Osteoblast (primary cell): ENCODE data around the gene COLEC12. TPM values are rescaled to one million over a fixed set of nuclear protein-coding genes. Genes with fewer than 3 reads are reported as not detected.

Experiments
- DNase-seq: peaks from one replicate; pipeline ENCODE4 v3.0.0; 2011; ENCODE audit warnings: low spot score, mixed read lengths; ENCODE audit not compliant: insufficient read length; ENCODE audit errors: missing footprints
- H2AFZ ChIP-seq: 2 replicates; pipeline ENCODE4 v1.6.0; 2011; ENCODE audit warnings: mild to moderate bottlenecking, low read length
- H3K27ac ChIP-seq: 2 replicates; pipeline ENCODE4 v1.5.1; 2011; ENCODE audit warnings: mild to moderate bottlenecking, low read depth, low read length, moderate library complexity
- H3K27me3 ChIP-seq: 2 replicates; pipeline ENCODE4 v1.6.0; 2012; ENCODE audit warnings: mild to moderate bottlenecking, control low read depth, inconsistent platforms, low read length, moderate library complexity; ENCODE audit not compliant: insufficient read depth
- H3K36me3 ChIP-seq: 2 replicates; pipeline ENCODE4 v1.5.1; 2011; ENCODE audit warnings: mild to moderate bottlenecking, low read length, control low read depth, moderate library complexity; ENCODE audit not compliant: insufficient read depth
- H3K4me1 ChIP-seq: 2 replicates; pipeline ENCODE4 v1.5.1; 2011; ENCODE audit warnings: mild to moderate bottlenecking, low read length, control low read depth, moderate library complexity; ENCODE audit not compliant: insufficient read depth
- H3K4me2 ChIP-seq: 2 replicates; pipeline ENCODE4 v1.6.0; 2011; ENCODE audit warnings: mild to moderate bottlenecking, low read length; ENCODE audit not compliant: insufficient read depth
- H3K4me3 ChIP-seq: fragments of 200-600 bp; sonication (generic); 3 replicates; pipeline ENCODE4 v1.5.1; 2012; ENCODE audit warnings: mild to moderate bottlenecking, low read length, inconsistent platforms; ENCODE audit not compliant: insufficient read depth
- H3K79me2 ChIP-seq: 2 replicates; pipeline ENCODE4 v1.6.0; 2012; ENCODE audit warnings: mild to moderate bottlenecking, low read length, control low read depth, inconsistent platforms; ENCODE audit not compliant: insufficient read depth
- H3K9me3 ChIP-seq: 2 replicates; pipeline ENCODE4 v1.5.1; 2011; ENCODE audit warnings: low read depth, low read length, control low read depth
- H4K20me1 ChIP-seq: 2 replicates; pipeline ENCODE4 v1.6.0; 2012; ENCODE audit warnings: mild to moderate bottlenecking, low read length, control low read depth; ENCODE audit not compliant: insufficient read depth
- CTCF ChIP-seq: IDR thresholded peaks from 2 replicates; pipeline ENCODE4 v1.5.1; 2011; ENCODE audit warnings: mild to moderate bottlenecking, low read depth, low read length, moderate library complexity; ENCODE audit errors: extremely low read depth
- total RNA-seq: library from RNA; depleted of rRNA; stranded (reverse); fragments of >200 nt; gene quantifications from 2 replicates; pipeline ENCODE4 v1.2.3, GENCODE V29; 2012

COLEC12 gene
- total RNA-seq, 1 donor = 38.0 TPM

- DNase-seq = no peak
- H3K27me3 ChIP-seq = no peaks in the 10 kb centered on the region
- H3K4me3 ChIP-seq = no peak overlapping the region
- no peaks in the 10 kb centered on the region for H3K9me3 ChIP-seq
- H3K79me2 ChIP-seq = no peaks in the 10 kb centered on the region
- peak overlapping the region; percentile 70 for H3K4me2 ChIP-seq
- peak overlapping the region; percentile 98 for H3K27ac ChIP-seq
- no peak overlapping the region for H2AFZ ChIP-seq
- peaks cover 56% of the 10 kb centered on the region for H3K4me1 ChIP-seq
- TF ChIP-seq CTCF = no peak
- H4K20me1 ChIP-seq = no peaks in the 10 kb centered on the region
- H3K36me3 ChIP-seq = no peaks in the 10 kb centered on the region
These were observed 103.9 kb downstream of the COLEC12 start for GRCh38 chr18:396556-396955.

GRCh38 chr18:396251-396555, 104.3 kb downstream of the COLEC12 start:
- Histone ChIP-seq H3K27ac (peak overlapping the region; percentile 98), H3K36me3 (no peaks in the 10 kb centered on the region), H4K20me1 (no peaks in the 10 kb centered on the region), H3K79me2 (no peaks in the 10 kb centered on the region), H3K9me3 (no peaks in the 10 kb centered on the region), H3K27me3 (no peaks in the 10 kb centered on the region), H2AFZ (no peak overlapping the region), H3K4me3 (no peak overlapping the region), H3K4me1 (peaks cover 53% of the 10 kb centered on the region), H3K4me2 (peak overlapping the region; percentile 70)
- no peak for TF ChIP-seq CTCF
- DNase-seq = no peak

- no peaks in the 10 kb centered on the region for H3K9me3 ChIP-seq
- H3K27ac ChIP-seq = peak overlapping the region; percentile 98
- H3K36me3 ChIP-seq = no peaks in the 10 kb centered on the region
- no peaks in the 10 kb centered on the region for H3K27me3 ChIP-seq
- H3K4me2 ChIP-seq = peak overlapping the region; percentile 70
- peak overlapping the region; percentile 16 for H3K4me3 ChIP-seq
- H2AFZ ChIP-seq = no peak overlapping the region
- no peaks in the 10 kb centered on the region for H3K79me2 ChIP-seq
- H3K4me1 ChIP-seq = peaks cover 48% of the 10 kb centered on the region
- TF ChIP-seq CTCF = no peak
- no peaks in the 10 kb centered on the region for H4K20me1 ChIP-seq
- peak; percentile 83 for DNase-seq
These were observed 104.8 kb downstream of the COLEC12 start for GRCh38 chr18:395456-396250.

DNA sequence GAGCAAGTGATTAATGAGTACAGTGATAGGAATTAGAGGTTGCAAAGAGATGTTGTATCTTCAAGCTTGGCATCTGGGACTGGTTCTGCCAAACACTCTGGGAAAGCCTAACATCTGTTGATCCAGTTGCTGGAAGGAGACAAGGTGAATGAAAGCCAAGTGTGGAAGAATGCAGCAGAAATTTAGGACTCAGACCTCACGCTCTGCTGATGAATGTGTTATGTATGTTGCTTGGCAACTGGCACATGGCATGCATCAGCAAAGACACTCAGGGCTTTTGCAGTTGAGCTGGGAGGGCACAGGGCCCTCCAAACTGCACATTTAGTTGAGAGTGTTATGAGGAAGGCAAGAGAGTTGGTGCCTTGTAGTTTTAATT, 105.5 kb downstream of the COLEC12 start:
- no peaks in the 10 kb centered on the region for H3K36me3 ChIP-seq
- no peaks in the 10 kb centered on the region for H3K27me3 ChIP-seq
- TF ChIP-seq CTCF = no peak
- peak overlapping the region; percentile 98 for H3K27ac ChIP-seq
- H3K4me3 ChIP-seq = peak overlapping the region; percentile 16
- H3K4me2 ChIP-seq = peak overlapping the region; percentile 70
- no peak overlapping the region for H2AFZ ChIP-seq
- H3K4me1 ChIP-seq = peaks cover 42% of the 10 kb centered on the region
- no peaks in the 10 kb centered on the region for H3K79me2 ChIP-seq
- no peak for DNase-seq
- no peaks in the 10 kb centered on the region for H3K9me3 ChIP-seq
- no peaks in the 10 kb centered on the region for H4K20me1 ChIP-seq
